HUDEP-2 (cell line): ENCODE results near the gene RP9.

Experiments used
- DNase-seq, 76 experiments: peaks; one replicate each; lab custom pipeline; 2025; ENCODE audit not compliant: unreplicated experiment in 76 of 76; lab: John Stamatoyannopoulos, UW

RP9 gene, protein sequence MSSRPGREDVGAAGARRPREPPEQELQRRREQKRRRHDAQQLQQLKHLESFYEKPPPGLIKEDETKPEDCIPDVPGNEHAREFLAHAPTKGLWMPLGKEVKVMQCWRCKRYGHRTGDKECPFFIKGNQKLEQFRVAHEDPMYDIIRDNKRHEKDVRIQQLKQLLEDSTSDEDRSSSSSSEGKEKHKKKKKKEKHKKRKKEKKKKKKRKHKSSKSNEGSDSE

DNA sequence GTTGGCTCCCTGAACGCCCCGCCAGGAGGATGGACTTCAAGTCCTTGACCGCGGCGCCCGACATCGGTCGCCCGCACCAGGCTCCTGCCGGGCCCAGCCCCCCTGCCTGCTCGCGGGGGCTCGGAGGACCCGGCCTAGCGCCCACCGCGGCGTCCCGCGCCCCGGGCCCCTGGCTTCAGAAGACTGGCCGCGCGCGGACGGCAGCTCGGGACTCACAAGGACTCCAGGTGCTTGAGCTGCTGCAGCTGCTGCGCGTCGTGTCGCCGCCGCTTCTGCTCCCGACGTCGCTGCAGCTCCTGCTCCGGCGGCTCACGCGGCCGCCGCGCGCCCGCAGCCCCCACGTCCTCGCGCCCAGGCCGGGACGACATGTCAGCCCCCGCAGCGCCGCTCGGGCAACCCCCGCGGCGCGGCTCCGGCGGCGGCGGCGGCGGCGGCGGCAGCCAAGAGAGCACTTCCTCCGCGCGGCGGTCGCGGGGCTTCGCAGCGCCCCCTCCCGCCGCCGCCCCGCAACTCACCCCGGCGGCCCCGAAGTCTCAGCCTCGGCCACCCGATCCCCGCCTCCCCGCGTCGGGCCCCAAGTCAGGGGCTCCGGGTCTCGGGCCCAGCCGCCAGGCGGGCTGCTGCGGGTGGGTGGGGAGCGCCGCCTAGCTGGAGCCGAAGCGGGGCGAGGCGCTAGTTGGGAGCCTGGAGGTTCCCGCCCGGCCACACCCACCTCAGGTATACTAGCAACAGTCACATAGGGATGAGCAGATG is at the start of gene RP9:
TSS of gene RP9 (minus strand) at position 400 of the 753 bp plus-strand sequence. CDS start at position 368, 32 bp downstream.
- peak in 62 of 76 experiments; percentile 9 to 75 (median 43) for DNase-seq

DNA sequence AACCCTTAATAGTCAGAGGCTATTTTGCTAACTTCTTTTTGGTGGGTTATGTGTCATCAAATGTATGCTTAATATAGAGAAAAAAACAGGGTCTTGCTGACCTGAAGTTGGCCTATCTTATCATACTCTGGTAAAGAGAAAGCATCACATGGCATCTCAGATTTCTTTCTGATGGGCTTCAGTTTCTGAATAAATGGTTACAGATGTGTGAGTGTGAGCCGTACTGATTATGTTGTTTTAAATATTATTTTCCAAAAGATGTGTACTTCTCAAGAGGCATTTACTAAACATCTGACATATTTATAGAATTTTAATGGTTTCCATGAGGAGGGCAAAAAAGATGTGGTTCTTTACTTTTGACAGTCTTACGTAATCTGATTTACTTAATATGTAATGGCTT is 48.6 kb upstream of the RP9 start:
- no peak for DNase-seq

DNA sequence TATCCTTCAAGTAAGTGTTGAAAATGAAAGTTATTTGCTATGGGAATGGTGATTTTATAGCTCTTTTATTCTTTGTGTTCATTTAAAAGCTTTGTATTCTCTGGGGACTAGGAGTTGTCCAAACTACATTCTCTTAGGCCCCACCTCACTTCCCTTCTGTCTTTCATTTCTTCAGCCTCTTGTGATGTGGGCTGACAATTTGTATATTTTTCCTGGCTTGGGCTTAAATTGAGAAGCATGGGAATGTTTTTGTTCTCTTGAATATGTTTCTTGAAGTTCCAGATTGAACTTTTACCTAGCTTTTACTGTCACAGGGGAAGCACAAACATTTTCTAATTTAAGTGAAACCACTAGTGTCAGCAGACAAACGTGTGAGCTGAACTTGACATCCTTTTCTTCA is 48.1 kb upstream of the RP9 start:
- DNase-seq: no peak

DNA sequence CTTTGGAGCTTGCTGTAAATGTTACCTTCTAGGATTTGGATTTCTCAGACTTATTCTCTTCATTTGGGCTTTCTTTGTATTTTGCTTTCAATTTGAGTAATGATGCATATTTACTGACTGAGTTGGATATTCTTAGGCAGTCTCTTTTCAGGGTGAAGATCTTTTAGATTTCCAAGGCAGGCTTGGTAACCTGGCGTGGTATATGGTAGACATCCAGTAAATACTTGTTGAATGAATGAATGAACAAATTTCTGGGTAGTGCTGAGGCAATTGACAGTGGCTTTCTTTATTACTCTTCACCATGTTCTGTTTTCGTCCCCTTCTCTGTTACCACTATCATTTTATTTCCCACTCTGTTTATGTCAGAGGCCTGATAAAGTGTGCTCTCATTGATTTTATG is 47.2 kb upstream of the RP9 start:
- DNase-seq: no peak

DNA sequence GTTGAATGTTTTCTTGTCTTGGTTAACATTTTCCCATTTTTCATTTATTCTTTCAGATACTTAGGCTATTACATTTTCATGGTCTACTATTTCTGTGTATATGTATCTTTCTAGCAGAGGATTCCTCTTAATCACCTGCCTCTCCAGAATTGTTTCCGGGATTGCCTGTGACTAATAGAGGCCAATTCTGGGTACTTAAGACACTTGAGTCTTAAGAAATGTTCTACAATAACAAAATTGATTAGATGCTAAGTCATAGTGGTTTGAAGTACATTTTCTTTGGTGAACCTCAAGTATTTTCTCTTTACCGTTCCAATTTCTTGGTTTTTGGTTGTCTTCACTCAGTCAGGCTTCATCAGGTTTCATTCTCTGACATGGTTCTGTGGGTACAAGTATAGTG is 46.6 kb upstream of the RP9 start:
- DNase-seq: no peak

DNA sequence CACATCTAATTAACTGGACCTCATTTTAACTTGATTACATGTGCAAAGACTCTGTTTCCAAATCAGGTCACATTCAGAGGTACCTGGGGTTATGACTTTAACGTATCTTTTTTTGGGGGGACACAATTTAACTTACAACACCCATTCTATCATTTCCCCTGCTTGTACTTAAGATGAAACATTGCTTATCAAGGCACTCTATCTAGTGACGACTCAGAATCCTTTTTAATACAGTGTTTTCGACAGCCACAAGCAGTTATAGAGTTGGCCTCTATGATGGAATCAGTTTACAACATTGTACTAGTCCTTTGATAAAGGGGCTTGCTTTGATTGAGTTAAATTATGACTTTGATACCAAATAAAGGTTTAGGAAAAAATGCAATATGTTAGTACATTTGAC is 42.9 kb upstream of the RP9 start:
- no peak for DNase-seq

DNA sequence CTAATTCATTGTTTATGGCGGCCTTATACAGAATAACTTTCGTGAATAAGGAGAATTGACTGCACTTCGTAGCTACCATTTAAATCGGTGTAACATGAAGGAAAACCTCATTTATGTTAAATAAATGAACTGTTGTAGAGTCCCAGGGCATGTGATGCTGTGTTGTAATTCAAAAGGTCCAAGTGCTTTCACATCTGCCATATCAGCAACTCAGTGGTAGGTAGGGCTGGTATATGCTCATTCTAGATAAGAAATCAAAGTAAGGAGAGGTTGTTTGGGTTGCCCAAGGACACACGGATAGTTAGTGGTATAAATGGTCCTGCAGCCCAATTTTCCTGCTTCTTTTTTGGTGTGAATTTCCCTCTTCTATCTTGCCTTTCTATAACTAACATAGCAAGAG is 36.0 kb upstream of the RP9 start:
- DNase-seq: peak in 6 of 76 experiments; percentile 6 to 31 (median 13)

DNA sequence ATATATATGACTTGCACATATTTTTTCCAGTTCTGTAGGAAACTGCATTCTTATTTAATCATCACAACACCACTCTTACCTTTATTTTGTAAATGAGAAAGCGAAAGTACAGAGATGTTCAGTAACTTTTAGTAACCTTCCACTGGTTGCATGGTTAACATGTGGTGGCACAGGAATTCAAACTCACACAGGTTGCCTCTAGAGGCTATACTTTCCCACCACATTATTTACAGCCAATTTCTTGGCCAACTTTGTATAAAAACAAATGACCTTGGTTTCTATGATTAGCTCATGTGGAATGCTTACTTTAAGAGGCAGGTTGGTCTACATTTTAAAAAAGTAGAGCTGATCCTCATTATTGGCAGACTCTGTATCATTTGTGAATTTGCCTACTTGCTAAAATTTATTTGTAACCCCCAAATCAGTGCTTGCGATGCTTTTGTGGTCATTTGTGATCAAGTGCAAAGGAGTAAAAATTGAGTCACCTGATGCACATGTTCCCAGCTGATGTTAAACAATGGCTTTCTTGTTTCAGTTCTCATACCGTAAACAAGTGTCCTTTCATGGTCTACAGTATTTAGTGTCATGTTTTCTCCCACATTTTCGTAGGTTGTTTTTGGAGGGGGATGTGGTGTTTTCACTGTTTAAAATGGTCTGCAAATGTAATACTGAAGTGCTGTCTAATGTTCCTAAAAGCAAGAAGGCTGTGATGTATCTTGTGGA is 35.0 kb upstream of the RP9 start:
- DNase-seq: no peak

DNA sequence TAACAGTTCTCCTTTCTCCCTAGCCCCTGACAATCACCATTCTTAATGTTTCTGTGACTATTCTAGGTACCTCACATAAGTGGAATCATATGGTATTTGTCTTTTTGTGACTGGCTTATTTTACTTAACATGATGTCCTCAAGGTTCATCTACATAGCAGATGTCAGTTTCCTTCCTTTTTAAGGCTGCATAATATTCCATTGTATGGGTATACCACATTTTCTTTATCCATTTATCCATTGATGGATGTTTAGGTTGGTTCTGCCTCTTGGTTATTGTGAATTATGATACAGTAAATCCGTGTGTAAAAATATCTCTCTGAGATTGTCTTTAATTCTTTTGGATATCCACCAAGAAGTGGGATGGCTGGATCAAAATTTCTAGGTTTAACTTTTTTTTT is 33.4 kb upstream of the RP9 start:
- DNase-seq: no peak

DNA sequence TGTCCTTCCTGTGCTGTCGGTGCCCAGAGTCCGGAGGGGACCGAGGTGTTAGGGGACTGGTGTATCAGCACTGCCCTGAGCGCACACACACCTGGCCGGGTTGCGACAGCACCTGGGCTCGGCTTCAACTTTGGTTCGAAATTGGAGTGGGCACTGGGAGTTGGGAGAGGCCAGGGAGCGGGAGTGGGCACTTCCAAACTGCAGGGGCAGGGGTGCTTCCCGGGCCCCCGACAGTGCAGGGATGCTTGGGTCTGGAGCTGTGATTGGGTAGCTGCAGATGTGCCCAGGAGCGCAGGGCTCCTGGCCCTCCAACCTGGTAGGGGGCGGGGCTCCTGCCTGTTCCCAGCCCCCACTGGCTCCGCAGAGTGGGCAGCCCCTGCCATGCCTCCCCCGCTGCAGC is 27.9 kb upstream of the RP9 start:
- no peak for DNase-seq

DNA sequence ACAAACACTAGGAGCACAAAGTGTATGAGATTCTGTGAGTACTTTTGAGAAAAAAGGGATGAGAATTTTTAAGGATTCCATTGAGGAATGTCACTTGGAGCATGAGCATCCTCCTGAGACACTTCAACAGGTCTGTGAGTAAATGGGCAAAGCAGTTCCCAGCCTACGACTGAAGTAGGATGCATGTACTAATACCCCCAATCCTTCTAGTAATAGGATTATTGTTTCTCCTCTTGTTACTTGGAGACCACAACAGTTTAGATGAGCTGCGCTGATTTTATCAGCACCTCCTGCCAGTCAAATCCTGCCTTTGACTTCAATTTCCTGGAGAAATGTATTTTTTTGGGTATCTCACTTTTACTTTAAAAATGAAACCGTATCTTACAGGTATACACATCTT is 21.0 kb upstream of the RP9 start:
- DNase-seq: no peak

DNA sequence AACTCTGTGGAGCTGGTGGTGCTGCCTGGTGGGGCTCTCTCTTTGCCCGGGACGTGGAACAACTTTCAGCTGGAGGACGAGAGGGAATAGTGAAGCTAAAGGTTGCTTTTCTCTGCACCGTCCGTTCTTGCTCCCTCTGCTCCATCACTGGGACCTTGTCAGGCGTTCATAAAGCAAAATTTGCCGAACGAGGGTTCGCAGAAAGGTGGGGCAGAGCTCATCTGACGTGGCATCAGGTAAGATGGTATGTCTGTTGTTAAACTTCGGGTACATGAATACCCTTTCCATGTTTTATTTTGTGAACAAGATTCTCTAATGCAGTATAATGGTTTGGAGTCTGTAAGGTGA is 20.6 kb upstream of the RP9 start:
- DNase-seq: no peak

DNA sequence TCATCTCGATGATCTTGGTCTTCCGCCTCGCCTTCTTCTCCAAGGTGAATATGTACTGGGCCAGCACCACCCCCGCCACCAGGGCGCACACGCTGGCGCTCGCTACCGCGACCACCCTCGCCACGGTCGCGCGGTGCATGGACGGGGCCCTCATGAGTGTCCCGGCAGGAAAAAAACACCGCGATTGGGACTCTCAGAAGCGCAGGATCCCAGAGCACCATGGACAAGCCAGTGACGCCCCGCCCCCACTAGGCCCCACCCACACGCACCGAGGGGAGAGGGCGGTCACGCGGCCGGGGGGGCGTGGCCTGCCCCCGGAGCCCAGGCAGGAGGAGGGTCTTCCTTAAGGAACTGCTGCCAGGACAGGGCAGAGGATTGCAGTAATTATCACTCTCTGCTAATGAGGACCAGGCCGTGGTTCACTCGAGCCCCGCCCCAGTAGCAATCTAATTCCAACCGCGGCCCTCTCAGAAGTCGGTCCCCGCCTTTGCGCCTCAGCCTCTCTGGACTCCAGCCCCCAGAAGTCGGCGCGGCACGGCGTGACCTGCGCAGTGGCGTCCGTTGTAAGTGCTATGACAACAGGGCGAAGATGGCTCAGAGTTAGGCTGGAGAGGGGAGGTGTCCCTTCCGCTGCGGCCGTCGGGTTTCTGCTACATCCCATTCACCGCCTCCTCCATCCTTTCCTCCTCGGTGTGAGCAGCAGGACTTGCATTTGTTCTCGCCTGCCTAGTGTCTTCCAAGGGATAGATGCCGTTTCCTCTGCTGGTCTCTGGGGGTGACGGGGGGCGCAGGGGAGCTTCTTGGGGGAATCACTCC is 20.0 kb upstream of the RP9 start, which contains the start of gene BBS9:
TSS of gene BBS9 (plus strand) at position 575 of the 816 bp plus-strand sequence. CDS start 16,689 bp downstream, outside the sequence.
- DNase-seq: peak; percentile 58 to 99 (median 94)

DNA sequence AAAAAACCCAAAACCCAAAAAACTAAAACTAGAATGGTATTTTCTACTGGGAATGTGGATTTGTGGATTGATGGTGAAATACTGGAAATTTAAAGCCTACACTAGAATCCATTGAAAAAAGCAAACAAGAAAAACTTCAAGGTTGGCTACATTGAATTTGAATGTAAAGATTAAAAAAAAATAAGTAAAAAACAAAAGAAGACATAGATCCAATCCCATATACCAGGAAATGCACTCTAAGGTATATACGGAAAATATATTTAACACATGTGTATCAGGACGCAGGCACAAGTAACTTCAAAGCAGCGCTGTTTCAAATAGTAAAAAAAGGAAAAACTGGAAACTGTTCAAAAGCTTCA is 19.4 kb upstream of the RP9 start:
- DNase-seq: no peak

DNA sequence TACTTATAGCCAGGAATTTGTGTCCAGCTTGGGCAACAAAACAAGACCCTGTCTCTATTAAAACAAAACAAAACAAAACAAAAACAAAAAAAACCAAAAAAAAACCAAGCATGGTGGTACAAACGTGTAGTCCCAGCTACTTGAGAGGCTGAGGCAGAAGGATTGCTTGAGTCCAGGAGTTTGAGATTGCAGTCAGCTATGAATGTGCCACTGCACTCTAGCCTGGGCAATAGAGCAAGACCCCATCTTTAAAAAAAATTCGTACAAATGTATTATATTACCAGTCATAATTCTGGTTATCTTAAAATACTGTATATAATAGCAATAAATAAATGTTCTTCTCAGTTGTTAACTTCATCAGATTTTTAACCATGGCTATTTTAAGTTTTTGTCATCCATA is 17.9 kb upstream of the RP9 start:
- DNase-seq: no peak

DNA sequence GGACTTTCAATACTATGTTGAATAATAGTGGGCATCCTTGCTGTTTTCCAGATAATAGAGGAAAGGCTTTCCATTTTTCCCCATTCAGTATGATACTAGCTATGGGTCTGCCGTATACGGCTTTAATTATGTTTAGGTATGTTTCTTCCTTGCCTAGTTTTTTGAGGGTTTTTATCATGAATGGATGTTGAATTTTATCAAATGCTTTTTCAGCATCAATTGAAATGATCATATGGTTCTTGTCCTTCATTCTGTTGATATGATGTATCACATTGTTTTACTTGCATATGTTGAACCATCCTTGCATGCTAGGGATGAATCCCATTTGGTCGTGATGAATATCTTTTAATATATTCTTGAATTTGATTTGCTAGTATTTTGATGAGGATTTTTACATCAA is 9.2 kb upstream of the RP9 start:
- no peak for DNase-seq

DNA sequence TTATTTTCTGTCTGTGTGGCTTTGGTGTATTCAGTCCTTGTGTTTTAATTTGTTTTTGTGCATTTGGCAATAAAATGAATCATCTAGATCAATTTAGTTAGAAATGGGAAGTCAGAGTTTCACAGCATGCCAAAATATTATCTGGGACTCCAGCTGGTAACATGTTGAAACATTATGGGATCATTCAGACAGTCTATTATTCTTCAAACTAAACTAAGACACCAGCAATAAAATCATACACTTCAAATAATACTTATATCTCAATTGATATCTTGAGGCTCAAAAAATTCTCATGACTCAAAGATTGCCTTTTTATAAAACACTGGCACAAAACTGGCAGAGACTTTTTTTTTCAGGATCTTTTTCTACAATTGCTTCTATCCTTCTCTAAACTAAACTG is 5.8 kb upstream of the RP9 start:
- no peak for DNase-seq

DNA sequence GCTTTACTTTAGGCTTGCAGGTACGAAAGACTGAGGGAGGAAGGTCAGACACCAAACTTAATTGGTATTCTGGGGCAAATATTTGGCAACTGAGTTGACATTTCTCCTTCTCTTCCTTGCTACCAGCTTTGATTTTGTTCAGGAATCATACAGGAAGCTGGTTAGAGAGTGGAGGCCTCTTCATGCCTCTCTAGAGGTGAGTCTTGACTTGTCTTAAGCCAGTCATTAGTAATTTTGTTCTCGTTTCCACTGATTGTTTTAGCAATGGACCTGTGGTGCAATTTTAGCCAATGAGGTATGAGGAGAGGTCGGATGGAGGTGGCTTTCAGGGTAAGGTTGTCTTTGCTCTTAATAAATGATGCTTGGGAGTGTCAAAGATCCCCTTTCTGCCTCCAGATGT is 2.4 kb upstream of the RP9 start:
- DNase-seq: no peak

DNA sequence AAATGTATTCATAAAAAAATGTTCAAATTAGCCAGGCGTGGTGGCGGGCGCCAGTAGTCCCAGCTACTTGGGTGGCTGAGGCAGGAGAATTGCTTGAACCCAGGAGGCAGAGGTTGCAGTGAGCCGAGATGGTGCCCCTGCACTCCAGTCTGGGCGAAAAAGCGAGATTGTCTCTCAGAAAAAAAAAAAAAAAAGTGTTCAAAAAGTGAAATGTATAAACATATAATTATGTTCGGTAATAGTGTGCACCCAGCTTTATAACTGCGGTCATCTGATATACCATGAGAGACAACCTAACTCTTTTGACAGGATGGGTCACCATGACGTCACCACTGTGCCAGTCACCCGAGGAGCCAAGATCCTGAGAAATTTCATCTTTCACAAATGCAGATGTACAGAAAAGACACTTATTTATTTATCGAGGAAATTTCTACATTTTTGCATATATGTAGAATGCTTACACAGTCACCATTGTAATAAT is 594 bp upstream of the RP9 start:
- no peak for DNase-seq

DNA sequence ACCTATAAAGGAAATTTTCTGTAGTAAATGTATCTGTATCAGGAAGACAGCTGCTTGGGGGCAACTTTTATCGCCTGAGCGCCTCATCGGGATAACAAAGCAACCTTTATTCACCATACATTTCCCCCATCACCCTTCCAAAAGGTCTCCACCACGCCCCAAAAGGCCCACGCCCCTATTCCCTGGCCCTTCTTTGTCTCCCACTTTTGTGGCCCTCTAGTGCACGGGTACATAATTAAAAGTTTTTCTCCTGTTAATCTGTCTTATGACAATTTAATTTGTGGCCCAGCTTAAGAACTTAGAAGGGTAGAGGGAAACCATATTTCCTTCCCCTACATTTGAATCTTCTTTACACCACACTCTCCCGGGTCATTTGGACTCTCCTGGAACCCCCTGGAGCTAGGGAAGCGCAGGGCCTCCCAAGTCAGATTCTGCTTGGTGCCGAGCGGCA is 625 bp downstream of the RP9 start:
- peak in 28 of 76 experiments; percentile 2 to 58 (median 25) for DNase-seq
